GM21825 (cell line): ENCODE measurements around the gene CDH23.
A peak's percentile ranks its signal among the peaks of the same experiment; 100 is the strongest.

Experiments used
- ATAC-seq: cut with Tn5 transposase; IDR thresholded peaks from one replicate; pipeline ENCODE4 v1.9.1; 2021; ENCODE audit warnings: mild to moderate bottlenecking, moderate library complexity; ENCODE audit not compliant: unreplicated experiment

The CDH23 gene

GRCh38 chr10:71802235-71802634 is 405.5 kb downstream of the CDH23 start:
- ATAC-seq = no peak

GRCh38 chr10:71802715-71803488 is 406.2 kb downstream of the CDH23 start:
- ATAC-seq = no peak

- ATAC-seq = no peak
Measured at GRCh38 chr10:71804077-71804476, 407.4 kb downstream of the CDH23 start.

- ATAC-seq = no peak
Measured at GRCh38 chr10:71805776-71806703, 409.3 kb downstream of the CDH23 start.

GRCh38 chr10:71806704-71807556 is 410.2 kb downstream of the CDH23 start:
- ATAC-seq = no peak

- ATAC-seq = no peak
Measured at GRCh38 chr10:71807557-71808510, 411.1 kb downstream of the CDH23 start.

- ATAC-seq = no peak
Measured at GRCh38 chr10:71809628-71810027, 412.9 kb downstream of the CDH23 start.

GRCh38 chr10:71810048-71810750 is 413.5 kb downstream of the CDH23 start:
- ATAC-seq = no peak

GRCh38 chr10:71811351-71811750 is 414.6 kb downstream of the CDH23 start:
- no peak for ATAC-seq

- ATAC-seq = peak; percentile 60
Measured at GRCh38 chr10:71812016-71812912, 415.5 kb downstream of the CDH23 start.

- no peak for ATAC-seq
Measured at GRCh38 chr10:71812913-71813590, 416.3 kb downstream of the CDH23 start.

GRCh38 chr10:71814922-71815411 is 418.2 kb downstream of the CDH23 start:
- ATAC-seq = no peak

GRCh38 chr10:71815515-71816130 is 418.9 kb downstream of the CDH23 start:
- ATAC-seq = no peak

- no peak for ATAC-seq
Measured at GRCh38 chr10:71816421-71816851, 419.7 kb downstream of the CDH23 start.

GRCh38 chr10:71816936-71817618 is 420.4 kb downstream of the CDH23 start:
- no peak for ATAC-seq
